Measurements from ENCODE around the gene ADA. TPM values are rescaled to one million over a fixed set of nuclear protein-coding genes. Genes with fewer than 3 reads are reported as not detected.

Gene ADA
- total and polyA plus RNA-seq, 9 of the 15 experiments (the other 6 are each of a cell fraction or from before 2014, with no cell fraction given) = 2.4 to 26.1 (median 5.3) TPM

GRCh38 chr20:44594730-44595129, 56.8 kb downstream of the ADA start (continued):
- TF ChIP-seq GABPA (tag; conservative IDR thresholded peaks at IDR 0.05; ENCODE audit: low read depth) (0 out of 2 replicates have a peak, but pooled peaks have one; percentile 13), CTBP1 (IDR thresholded peaks at IDR 0.05; ENCODE audit: borderline replicate concordance) (peak; percentile 64; the same call in 1 of the 2 replicates), L3MBTL2 (IDR thresholded peaks at IDR 0.05) (no peak)

GRCh38 chr20:44593751-44594150, 57.7 kb downstream of the ADA start:
- H3K9me1 ChIP-seq (ENCODE audit: control insufficient read depth, insufficient read depth, low read length) = no peaks in the 10 kb centered on the region
- POLR2A ChIA-PET = interaction anchor here (0.5 to 1.3 kb wide), 3 partner anchors 10 to 206 kb away, joined by 3 to 5 read pairs (median 3); no protein-coding TSS in a partner anchor
- ATAC-seq (no peak), DNase-seq (ENCODE audit: extremely low read depth in 1 of 4, low spot score in 3 of 4) (no peak), FAIRE-seq (no peak)
- H2AFZ ChIP-seq (ENCODE audit: low read depth, low read length) = no peak overlapping the region
- intact Hi-C loops (cut with micrococcal nuclease) (no loop called here), in situ Hi-C loops (cut with MboI) (no loop called here)
- no peaks in the 10 kb centered on the region for H3K79me2 ChIP-seq (ENCODE audit: control insufficient read depth, insufficient read depth, low read length)
- H3K36me3 ChIP-seq (ENCODE audit: control insufficient read depth, insufficient read depth, low read length) = no peaks in the 10 kb centered on the region
- H3K9ac ChIP-seq (ENCODE audit: insufficient read depth in 1 of 2, low read depth in 2 of 2, low read length in 2 of 2) = no peak overlapping the region
- TF ChIP-seq CEBPG (CRISPR knock-in tag; IDR thresholded peaks at IDR 0.05) = no peak
- TF ChIP-seq CEBPG (tag; conservative IDR thresholded peaks at IDR 0.05 in 1 of 2, IDR thresholded peaks at IDR 0.05 in 1 of 2) = 0 out of 4 replicates have a peak, but pooled peaks of 1 of the 2 experiments have one; percentile 8
- no peak for TF ChIP-seq SNAPC5 (CRISPR knock-in tag; IDR thresholded peaks at IDR 0.05)
- TF ChIP-seq SAP30 (IDR thresholded peaks at IDR 0.05; ENCODE audit: borderline replicate concordance, insufficient read depth, low read depth, low read length, poor library complexity, severe bottlenecking) = no peak
- TF ChIP-seq RBM34 (IDR thresholded peaks at IDR 0.05; ENCODE audit: borderline replicate concordance, insufficient read depth, low read length) = no peak
- no peak for TF ChIP-seq NCOA6 (IDR thresholded peaks at IDR 0.05)
- no peak for TF ChIP-seq WHSC1 (IDR thresholded peaks at IDR 0.05; ENCODE audit: low read length)
- no peak for TF ChIP-seq JUN (IDR thresholded peaks at IDR 0.05; ENCODE audit: borderline replicate concordance, low read depth, low read length)
- no peak for TF ChIP-seq JUN (CRISPR knock-in tag; IDR thresholded peaks at IDR 0.05; ENCODE audit: borderline replicate concordance)
- BruUV-seq (replicated peaks) = no TSS peak
- no peaks in the 10 kb centered on the region for H3K9me3 ChIP-seq (replicated peaks; ENCODE audit: control insufficient read depth, insufficient read depth, low read depth, low read length)
- no peak overlapping the region for H3K4me2 ChIP-seq (ENCODE audit: insufficient read depth, low read length)
- no peaks in the 10 kb centered on the region for H4K20me1 ChIP-seq (replicated peaks; ENCODE audit: control insufficient read depth, insufficient read depth, low read length)
- CTCF ChIA-PET (ENCODE audit: low intra/inter-chr PET ratio) = no interaction called here
- no peak overlapping the region for H3K27ac ChIP-seq (ENCODE audit: extremely low read depth, low read depth, low read length)
- H3K4me3 ChIP-seq = no peak overlapping the region
- no peaks in the 10 kb centered on the region for H3K27me3 ChIP-seq (ENCODE audit: control insufficient read depth in 2 of 2, insufficient read depth in 2 of 2, low read length in 2 of 2)
- H3K4me1 ChIP-seq (replicated peaks in 1 of 2; ENCODE audit: control insufficient read depth in 2 of 2, insufficient read depth in 2 of 2, low read length in 2 of 2) = peaks cover 10 to 20% of the 10 kb centered on the region in 2 experiments
- WGBS (ENCODE audit: insufficient coverage, low coverage, missing lambda C conversion rate) = 16% methylated on average over 2 of the region's 2 CpGs
